DMS53 treated with DMSO at 0.1 percent for 48 hours (cell line): ENCODE measurements around the gene ADGRE2.
"Not testable (repeated sequence)": the region's sequence is repeated elsewhere in the genome, so short reads cannot be mapped to it uniquely, and the experiment has no call there.

Source experiments
- DNase-seq: peaks from one replicate; lab custom pipeline; 2025; ENCODE audit not compliant: unreplicated experiment; lab: John Stamatoyannopoulos, UW

Gene ADGRE2

DNA sequence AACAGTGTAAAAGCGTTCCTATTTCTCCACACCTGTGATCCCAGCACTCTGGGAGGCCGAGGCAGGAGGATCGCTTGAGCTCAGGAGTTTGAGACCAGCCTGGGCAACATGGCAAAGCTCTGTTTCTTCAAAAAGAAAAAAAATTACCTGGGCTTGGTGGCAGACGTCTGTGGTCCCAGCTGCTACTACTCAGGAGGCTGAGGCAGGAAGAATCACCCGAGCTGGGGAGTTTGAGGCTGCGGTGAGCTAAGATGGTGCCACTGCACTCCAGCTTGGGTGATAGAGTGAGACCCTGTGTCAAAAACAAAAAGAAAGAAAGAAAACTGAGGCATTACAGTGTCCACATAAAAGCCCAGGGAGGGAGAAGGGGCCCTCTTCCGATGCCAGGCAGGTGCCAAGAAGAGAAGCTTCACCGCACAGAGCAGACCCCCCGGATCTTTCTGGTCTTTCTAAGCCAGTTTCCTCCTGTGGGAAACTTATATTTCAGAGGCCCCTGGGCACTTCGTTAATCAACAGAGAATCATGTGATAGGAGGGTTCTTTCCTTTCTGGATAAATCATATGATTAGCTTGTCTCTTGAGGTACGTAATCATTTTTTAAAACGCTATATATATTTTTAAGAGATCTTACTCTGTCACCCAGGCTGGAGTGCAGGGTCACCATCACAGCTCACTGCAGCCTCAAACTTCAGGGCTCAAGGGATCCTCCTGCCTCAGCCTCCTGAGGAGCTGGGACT is at the start of gene ADGRE2:
TSS of gene ADGRE2 (minus strand) at position 451 of the 736 bp plus-strand sequence. CDS start 1,804 bp downstream, outside the sequence.
- DNase-seq: not testable (repeated sequence)

DNA sequence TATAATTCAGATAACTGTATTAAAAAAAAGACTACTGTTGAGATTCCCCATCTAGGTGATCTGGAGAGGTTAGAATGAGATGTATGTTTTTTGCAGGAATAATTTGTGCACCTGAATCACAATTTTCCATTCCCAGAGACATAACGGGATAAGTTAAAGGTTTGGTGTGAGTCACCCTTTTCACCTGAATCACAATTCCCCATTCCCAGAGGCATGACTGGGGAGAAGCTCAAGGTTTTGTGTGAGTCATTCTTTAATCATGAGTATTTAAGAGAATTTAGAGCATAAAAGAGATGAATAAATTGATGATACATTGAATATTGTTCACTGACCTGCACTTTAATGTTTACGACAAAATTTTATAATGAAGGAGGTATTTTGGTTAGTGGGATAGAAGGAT is 47.6 kb upstream of the ADGRE2 start:
- DNase-seq: no peak

DNA sequence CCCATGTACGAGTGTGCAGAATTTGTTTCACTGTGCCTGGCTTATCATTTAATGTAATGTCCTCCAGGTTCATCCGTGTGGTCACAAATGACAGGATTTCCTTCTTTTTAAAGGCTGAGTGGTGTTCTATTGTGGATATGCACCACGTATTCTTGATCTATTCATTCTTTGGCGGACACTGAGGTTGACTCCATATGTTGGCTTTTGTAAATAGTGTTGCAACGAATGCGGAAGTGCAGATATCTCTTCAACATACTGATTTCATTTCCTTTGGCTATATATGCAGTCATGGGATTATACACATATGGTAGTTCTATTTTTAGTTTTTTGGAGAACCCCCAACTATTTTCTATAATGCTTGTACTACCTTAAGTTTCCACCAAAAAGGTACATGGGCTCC is 43.6 kb upstream of the ADGRE2 start:
- DNase-seq: no peak

DNA sequence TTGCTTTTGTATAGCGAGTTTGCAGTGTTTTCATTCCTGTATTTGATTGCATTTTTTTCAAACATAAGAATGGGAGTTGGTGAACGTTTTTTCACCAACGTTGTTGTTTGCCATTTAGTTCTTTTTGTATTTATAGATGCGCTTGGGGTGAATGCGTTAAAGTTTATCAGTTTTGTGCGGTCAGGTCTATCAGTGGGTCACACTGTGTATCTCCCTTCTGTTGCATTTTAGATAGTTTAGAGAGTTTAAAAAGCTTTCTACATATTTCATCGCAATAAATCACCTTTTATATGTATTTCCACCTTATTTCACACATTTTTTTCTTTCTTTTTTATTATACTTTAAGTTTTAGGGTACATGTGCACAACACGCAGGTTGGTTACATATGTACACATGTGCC is 40.2 kb upstream of the ADGRE2 start:
- DNase-seq: no peak

DNA sequence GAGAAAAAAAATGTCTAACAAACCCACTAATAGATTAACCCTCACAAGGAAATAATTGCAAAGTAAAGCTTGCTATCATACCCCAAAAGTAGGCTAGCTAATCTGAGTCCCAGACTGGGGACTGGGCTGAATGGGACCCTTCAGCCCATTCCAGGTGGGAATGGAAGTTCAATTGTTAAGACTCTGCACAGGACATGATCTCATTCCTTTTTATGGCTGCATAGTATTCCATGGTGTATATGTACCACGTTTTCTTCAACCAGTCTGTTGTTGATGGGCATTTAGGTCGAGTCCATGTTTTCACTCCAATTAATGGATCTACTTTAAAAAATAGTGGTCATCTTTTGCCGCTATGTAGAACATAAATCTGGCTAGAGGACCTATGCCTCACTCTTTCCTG is 38.7 kb upstream of the ADGRE2 start:
- DNase-seq: no peak

DNA sequence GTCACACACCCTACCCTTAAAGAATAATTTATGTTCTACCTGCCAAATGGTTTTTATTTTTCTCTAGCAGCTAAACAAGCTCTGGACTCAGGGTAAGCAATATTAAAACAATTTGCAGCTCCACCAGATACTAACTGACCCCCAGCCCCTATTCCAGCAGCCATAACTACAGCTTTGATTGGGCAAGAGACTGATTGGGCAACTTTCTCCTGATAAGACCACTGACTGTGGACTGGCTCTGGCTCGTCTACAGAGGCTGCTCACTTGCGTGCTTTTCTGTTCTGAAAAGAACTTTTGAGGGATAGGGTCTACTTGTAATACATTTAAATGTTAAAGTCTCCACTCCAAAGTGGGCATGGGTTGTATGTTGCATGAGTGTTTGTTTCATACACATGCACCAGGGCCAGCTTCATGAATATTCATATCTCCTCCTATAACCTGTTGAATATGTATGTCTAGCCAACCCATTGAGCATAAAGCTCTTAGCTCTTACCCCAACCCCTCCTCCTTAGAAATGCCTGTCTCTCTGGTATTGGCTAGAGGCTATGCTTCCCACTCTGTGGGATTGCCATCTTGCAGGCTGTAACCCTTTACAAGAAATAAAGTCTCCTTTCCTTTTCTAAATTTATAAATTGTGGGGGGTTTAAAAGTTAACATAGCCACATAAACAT is 36.8 kb upstream of the ADGRE2 start:
- DNase-seq: no peak

DNA sequence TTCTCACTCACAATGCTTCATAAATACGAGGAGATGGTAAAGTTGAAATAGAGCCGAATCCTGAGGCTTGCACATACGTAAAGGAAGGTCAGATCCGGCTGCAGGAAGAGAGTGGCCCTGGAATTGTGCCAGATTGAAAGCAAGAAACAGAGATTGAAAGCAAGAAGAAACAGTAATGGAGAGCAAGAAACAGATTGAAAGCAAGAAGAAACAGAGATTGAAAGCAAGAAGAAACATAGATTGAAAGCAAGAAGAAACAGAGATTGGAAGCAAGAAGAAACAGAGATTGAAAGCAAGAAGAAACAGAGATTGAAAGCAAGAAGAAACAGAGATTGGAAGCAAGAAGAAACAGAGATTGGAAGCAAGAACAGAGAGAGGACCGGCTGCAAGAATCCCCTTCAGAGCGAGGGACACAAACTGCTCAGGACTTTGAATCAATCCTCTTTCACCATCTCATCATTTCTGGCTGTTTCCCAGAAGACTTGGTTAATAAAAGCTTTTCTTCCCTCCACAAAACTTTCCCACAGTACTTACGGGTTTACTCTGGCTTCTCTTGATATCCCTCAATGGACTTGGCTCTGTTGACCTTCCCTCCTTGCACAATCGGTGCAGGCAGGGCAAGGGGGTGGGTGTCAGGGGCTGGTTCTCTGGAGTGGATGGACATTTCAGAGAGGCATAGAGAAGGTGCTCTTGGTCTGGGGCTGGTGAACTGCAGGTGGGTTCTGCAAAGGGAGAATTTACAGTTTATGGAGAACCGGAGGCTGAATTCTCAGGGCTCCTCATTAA is 31.1 kb upstream of the ADGRE2 start:
- no peak for DNase-seq

DNA sequence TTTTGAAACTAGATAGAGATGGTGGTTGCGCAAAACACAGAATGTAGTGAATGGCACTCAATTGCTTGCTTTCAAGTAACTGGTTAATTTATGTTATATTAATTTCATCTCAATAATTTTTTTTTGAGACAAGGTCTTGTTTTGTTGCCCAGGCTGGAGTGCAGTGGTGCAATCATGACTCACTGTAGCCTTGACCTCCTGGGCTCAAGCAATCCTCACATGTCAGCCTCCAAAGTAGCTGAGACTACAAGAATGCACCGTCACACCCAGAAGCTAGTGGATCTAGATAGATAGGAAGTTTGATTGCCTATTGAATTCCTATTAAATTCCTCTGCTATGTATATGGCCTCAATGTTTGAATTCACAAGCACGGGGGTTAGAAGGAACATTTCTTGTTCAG is 26.4 kb upstream of the ADGRE2 start:
- DNase-seq: no peak

DNA sequence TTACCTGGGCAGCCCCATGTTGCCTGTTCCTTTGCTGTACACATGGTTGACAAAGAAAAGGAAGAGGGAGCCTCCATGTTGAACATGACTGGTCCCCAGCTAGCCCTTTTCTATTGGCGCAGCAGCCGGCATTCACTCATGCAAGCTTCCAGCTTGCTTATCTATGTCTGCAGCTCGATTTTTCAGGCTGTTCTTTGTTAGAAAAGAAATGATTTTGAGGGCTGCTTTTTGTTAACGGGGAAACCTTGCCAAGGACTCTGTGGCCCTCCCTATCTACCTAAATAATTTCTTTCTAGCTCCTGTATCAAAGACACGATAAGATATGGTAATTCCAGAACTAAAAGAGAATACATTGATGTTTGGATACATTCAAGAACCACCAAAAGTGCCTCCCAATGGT is 20.4 kb upstream of the ADGRE2 start:
- no peak for DNase-seq

DNA sequence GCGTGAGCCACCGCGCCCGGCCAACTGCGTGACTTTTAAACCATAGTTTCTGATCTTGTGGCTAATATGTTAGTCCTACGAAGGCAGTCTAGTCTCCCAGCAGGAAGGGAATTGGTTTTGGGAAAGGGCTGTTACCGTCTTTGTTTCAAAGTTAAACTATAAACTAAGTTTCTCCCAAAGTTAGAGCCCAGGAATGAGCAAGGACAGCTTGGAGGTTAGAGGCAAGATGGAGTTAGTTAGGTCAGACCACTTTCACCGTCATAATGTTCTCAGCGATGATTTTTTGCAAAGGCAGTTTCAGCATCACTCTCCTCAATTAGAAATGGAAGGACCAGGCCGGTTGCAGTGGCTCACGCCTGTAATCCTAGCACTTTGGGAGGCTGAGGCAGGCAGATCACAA is 17.7 kb upstream of the ADGRE2 start:
- no peak for DNase-seq

DNA sequence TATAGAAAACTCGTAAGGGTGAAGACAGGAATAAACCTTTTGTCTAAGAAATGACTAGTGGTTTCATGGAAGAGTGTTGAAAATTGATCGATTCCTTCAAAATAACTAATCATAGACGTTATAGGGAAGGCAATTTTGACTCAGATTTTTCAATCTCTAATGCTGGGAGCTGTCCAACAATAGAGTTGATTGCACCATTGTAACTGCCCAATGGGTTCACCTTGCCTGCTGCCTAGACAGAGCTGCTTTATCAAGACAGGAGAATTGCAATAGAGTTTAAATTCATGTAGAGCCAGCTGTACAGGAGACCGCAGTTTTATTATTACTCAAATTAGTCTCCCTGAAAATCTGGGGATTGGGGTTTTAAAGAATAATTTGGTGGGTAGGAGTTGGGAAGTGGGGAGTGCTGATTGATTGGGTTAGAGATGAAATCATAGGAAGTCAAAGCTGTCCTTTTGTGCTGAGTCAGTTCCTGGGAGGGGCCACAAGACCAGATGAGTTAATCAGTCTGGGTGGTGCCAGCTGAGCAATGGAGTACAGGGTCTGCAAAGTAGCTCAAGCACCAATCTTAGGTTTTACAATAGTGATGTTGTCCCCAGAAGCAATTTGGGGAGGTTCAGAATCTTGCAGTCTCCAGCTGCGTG is 16.8 kb upstream of the ADGRE2 start:
- no peak for DNase-seq

DNA sequence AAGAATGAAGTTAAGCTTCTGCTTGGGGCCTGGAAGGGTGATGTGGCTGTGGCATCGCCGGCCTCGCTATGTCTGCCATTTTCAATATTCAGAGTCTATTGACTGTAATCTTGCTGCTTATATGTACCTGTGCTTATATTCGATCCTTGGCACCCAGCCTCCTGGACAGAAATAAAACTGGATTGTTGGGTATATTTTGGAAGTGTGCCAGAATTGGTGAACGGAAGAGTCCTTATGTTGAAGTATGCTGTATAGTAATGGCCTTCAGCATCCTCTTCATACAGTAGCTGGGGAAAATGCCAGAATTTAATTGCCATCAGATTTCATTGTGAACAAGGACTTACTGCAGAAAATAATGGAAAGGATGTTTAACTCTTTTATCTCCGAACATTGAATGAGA is 13.9 kb upstream of the ADGRE2 start:
- DNase-seq: not testable (repeated sequence)

DNA sequence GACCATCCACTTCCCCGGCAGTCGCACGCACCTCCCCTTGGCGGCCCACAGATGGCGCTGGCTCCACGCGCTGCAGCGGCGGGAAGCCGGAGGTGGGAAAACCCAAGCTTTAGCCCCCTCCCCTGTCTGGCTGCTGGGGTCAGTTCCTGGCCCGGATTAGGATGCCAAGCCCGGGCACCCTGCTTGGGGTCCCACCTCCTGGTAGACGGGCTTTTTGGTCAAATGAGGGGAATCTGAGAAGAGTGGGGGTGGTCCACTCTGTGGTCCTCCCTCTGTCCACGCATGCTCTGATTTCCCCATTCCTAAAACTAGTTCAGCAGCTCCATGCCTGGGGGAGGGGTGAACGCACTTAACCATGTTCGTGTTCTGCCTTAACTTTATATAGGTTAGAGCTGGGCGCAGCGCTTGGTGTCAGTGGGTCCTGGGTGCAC is 8.1 kb upstream of the ADGRE2 start:
- DNase-seq: no peak

DNA sequence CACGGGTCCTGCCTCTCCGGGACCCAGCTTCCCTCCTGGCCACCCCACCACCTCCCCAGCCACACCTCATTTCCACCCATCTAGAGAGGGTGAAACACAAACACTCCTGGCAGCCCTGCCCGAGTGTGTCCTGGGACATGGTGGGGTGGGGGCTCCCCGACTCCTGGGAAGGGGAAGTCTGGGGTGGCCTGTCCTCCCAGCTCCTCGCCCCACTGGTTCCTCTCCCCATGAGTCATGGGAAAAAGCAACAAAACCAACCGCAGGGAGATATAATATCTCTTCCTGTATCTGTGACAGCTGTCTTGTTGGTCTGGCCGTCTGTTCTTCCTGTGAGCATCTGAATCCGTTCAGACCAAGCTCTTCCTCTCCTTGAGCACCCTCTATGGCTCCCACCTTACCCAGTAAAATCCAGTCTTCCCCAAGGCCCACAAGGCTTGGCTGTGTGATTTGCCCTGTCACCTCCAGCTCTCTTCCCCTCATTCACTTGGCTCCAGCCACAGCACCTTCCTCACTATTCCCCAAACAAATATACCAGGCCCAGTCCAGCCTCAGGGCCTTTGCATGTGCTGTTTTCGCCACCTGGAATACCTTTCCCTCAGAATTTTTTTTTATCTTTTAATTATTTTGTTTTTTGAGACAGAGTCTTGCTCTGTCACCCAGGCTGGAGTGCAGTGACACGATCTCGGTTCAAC is 6.9 kb upstream of the ADGRE2 start:
- DNase-seq: not testable (repeated sequence)

DNA sequence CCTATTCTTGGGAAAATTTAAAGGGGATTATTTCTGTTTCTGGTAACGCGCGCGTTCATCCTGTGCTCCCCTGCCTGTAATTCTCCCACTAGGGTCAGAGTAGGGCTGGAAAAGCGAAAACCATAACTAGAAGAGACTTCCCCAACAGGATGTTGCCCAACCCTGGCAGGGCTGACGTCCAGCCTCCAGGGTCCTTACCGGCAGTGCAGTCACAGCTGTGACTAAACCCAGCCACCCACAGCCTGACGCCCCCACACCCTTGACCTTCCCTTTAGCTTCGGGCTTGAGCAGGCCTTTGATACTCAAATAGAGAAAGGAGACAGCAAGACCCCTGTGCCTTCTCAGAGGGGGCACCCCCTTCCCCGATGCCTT is 6.4 kb upstream of the ADGRE2 start:
- DNase-seq: not testable (repeated sequence)

DNA sequence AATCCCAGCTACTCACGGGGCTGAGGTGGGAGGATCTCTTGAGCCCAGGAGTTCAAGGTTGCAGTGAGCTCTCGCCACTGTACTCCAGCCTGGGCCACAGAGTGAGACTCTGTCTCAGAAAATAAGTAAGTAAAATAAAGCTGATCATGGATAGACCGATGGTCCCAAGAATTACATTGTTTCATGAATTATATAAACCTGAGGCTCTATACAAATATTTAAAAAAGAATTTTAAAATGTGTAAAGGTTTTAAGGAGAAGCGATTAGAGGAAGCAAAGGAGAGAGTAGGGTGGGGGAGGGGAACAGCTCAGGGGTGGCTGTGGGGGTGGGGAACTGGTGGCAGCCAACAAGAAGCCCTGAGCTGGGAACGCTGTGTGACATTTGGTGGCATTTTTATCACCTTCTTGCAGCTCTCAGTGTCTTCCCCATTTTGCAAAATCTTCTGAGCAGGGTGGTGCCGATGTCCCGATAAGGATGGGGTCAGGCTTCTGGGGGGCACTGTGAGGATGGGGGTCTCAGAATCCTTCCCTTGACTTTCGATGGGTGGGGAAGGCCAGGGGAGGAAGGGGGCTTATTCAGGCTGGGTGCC is 5.1 kb upstream of the ADGRE2 start:
- DNase-seq: not testable (repeated sequence)

DNA sequence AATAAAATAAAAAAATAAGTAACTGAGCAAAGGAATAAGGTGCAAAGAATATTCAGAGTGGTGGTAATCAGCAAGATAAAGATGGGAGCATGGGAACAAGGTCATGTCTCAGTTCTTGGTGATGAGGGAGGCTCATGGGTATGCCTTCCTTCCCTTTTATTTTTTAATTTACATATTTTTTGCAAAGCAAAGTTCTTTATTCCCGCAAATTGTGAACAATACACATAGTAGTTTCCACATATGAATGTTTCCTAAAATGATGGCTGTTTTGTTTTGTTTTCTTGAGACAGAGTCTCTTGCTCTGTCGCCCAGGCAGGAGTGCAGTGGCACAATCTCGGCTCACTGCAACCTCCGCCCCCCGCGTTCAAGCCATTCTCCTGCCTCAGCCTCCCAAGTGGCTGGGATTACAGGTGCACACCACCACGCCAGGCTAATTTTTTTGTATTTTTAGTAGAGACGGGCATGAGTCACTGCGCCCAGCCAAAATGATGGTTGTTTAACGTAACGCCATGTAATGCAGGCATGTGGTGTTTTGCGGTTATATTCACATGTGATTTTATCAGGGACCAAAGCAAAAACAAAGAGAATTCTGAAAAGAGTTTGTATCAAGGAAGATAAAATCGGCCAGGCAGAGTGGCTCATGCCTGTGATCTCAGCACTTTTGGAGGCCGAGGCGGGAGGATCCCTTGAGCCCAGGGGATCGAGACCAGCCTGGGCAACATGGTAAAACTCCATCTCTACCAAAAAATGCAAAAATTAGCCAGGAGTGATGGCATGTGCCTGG is 4.5 kb upstream of the ADGRE2 start:
- DNase-seq: no peak

DNA sequence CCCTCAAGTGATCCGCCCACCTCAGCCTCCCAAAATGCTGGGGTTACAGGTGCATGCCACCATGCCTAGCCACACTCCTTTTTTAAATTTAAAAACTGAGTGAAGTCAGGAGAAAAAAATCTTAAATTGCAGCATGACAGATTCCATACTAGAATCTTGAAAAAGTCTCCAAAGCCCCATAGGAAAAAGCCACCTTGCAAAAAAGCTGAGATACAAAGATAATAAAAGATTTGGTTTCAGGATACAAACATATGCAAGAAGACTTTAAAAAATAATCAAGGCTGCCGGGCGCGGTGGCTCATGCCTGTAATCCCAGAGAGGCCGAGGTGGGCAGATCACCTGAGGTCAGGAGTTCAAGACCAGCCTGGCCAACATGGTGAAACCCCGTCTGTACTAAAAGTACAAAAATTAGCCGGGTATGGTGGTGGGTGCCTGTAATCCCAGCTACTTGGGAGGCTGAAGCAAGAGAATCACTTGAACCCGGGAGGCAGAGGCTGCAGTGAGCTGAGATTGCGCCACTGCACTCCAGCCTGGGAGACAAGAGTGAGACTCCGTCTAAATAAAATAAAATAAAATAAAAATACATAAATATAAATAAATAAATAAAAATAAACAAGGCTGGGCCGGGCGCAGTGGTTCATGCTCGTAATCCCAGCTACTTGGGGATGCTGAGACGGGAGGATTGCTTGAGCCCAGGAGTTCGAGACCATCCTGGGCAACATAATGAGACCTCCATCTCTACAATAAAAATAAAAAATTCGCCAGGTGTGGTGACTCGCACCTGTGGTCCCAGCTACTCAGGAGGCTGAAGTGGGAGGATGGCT is 3.6 kb upstream of the ADGRE2 start:
- not testable (repeated sequence) for DNase-seq
